NB4 (cell line): ENCODE results near the gene GINS2.

Source experiments
- DNase-seq: peaks from one replicate; pipeline ENCODE4 v3.0.0; 2010; ENCODE audit warnings: low read depth
- H3K4me3 ChIP-seq: one replicate; pipeline ENCODE4 v1.5.1; 2011; ENCODE audit warnings: mild to moderate bottlenecking, low read depth, low read length, moderate library complexity
- CTCF ChIP-seq: IDR thresholded peaks from one replicate; pipeline ENCODE4 v1.5.1; 2012; ENCODE audit warnings: low read depth, low read length
- MAX ChIP-seq: IDR thresholded peaks from 2 replicates; pipeline ENCODE4 v1.6.1; 2011; ENCODE audit warnings: low read depth, low read length
- MYC ChIP-seq: IDR thresholded peaks from 2 replicates; pipeline ENCODE4 v1.6.1; 2011; ENCODE audit warnings: low read depth, low read length
- POLR2A ChIP-seq: IDR thresholded peaks from 2 replicates; pipeline ENCODE4 v1.6.1; 2011; ENCODE audit warnings: mild to moderate bottlenecking; ENCODE audit not compliant: insufficient read length; ENCODE audit errors: extremely low read depth

Gene GINS2

GRCh38 chr16:85679870-85680269 lies 8.9 kb downstream of the GINS2 start:
- no peak for DNase-seq

GRCh38 chr16:85678821-85679220 lies 9.9 kb downstream of the GINS2 start:
- no peak overlapping the region for H3K4me3 ChIP-seq
- TF ChIP-seq CTCF, result no peak
- no peak for TF ChIP-seq POLR2A
- no peak for TF ChIP-seq MYC
- TF ChIP-seq MAX, result no peak
- DNase-seq, result no peak

More at GRCh38 chr16:85679870-85680269, 8.9 kb downstream of the GINS2 start:
- TF ChIP-seq POLR2A, result no peak
- TF ChIP-seq MAX, result no peak
- no peak for TF ChIP-seq MYC
- no peak for TF ChIP-seq CTCF
- no peak overlapping the region for H3K4me3 ChIP-seq

- no peak for DNase-seq
- TF ChIP-seq POLR2A (no peak), CTCF (no peak), MYC (no peak), MAX (no peak)
- no peak overlapping the region for H3K4me3 ChIP-seq
These were observed 10.7 kb downstream of the GINS2 start for GRCh38 chr16:85678016-85678415.

- no peak for DNase-seq
- no peak for TF ChIP-seq MYC
- TF ChIP-seq MAX, result no peak
- TF ChIP-seq POLR2A, result no peak
- TF ChIP-seq CTCF, result no peak
- H3K4me3 ChIP-seq, result no peak overlapping the region
These were observed 11.3 kb downstream of the GINS2 start for GRCh38 chr16:85677383-85677967.

GRCh38 chr16:85676466-85676865 lies 12.3 kb downstream of the GINS2 start:
- DNase-seq, result no peak
- H3K4me3 ChIP-seq, result no peak overlapping the region
- TF ChIP-seq MYC, result no peak
- TF ChIP-seq POLR2A, result no peak
- TF ChIP-seq MAX, result no peak
- TF ChIP-seq CTCF, result no peak
